Esophagus squamous epithelium (tissue), 5 donors: ENCODE measurements around the gene ASB7. TPM values are rescaled to one million over a fixed set of nuclear protein-coding genes. Genes with fewer than 3 reads are reported as not detected.

Source experiments
- DNase-seq: peaks from one replicate; lab custom pipeline; 2025; lab: John Stamatoyannopoulos, UW
- H3K27ac ChIP-seq, 4 donors: fragments of 200-600 bp; sonication (generic); one replicate each; pipeline ENCODE4 v1.5.1; 2016 to 2019; ENCODE audit warnings: mild to moderate bottlenecking in 1 of 4
- H3K27me3 ChIP-seq, 4 donors: fragments of 200-600 bp; sonication (generic); 1 replicate in 3 of 4; 2 replicates in 1 of 4; pipeline versions ENCODE4 v1.5.1 to v1.6.0; 2017 to 2021; ENCODE audit warnings: antibody characterized with exemption in 1 of 4
- H3K36me3 ChIP-seq, 3 donors: fragments of 200-600 bp; sonication (generic); one replicate each; pipeline ENCODE4 v1.5.1; 2016 to 2019
- H3K4me1 ChIP-seq, 3 donors: fragments of 200-600 bp; sonication (generic); one replicate each; pipeline ENCODE4 v1.5.1; 2017 to 2019
- H3K4me3 ChIP-seq, 4 donors: fragments of 200-600 bp; sonication (generic); 1 replicate in 3 of 4; 2 replicates in 1 of 4; pipeline ENCODE4 v1.5.1; 2016 to 2019; ENCODE audit warnings: mild to moderate bottlenecking in 2 of 4, moderate library complexity in 1 of 4
- H3K9me3 ChIP-seq, 3 donors: fragments of 200-600 bp; sonication (generic); one replicate each; pipeline ENCODE4 v1.5.1; 2016 to 2019
- POLR2A ChIP-seq, 4 donors: fragments of 450-650 bp; IDR thresholded peaks; one replicate each; pipeline ENCODE4 v1.6.1; 2017; ENCODE audit warnings: antibody characterized with exemption in 4 of 4, mild to moderate bottlenecking in 4 of 4, moderate library complexity in 3 of 4
- WGBS, 2 donors: methylation state at CpG; one replicate each; pipeline ENCODE4 v1.1.5; 2018; 5-methylcytosine and 5-hydroxymethylcytosine counted together
- intact Hi-C: fragments of 100-400 bp; cut with DNase I; formaldehyde crosslinking; loops from one replicate; pipeline ENCODE4 v1.15.0; 2022
- total RNA-seq, 4 donors: library from RNA; depleted of rRNA; stranded (reverse); fragments of >200 nt; gene quantifications; one replicate each; pipeline ENCODE4 v1.1.0, GENCODE V29; 2016
- TF ChIP-seq, protein P1 (sequence below), 6 experiments: fragments of 450-650 bp in 4 of 6; fragments of 200-600 bp in 2 of 6; sonication (generic) in 2 of 6; IDR thresholded peaks; one replicate each; pipeline ENCODE4 v1.5.1; 2016 to 2019; ENCODE audit warnings: antibody characterized with exemption in 6 of 6, mild to moderate bottlenecking in 4 of 6, moderate library complexity in 4 of 6
- donor health status: DM: yes; HTN: yes; CAD: no.

The ASB7 gene
- total RNA-seq, 4 donors from 2014 or later = 9.7 to 12.3 (median 12.0) TPM

DNA sequence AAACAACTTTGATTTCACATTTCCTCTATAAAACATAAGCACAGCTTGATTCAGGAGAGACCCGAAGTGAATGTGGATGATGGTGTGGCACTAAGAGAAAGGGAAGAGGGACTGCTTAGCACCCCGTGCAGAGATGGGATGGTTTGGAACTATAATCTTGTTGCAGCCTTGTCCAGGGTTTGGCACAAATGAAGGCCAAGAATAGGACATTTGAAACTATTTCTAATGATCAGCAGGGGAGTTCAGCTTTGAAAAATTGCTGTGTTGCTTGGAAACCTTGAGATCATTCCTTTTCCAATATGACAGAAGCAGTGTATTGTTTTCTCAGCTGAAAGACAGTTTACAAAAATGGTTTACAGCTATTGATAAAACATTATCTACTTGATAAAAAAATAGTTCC lies 49.7 kb downstream of the ASB7 start:
- Histone ChIP-seq H3K4me3 (no peak overlapping the region), H3K9me3 (no peaks in the 10 kb centered on the region), H3K36me3 (peaks cover 0 to 31% (median 0%) of the 10 kb centered on the region in 3 donors), H3K27ac (no peak overlapping the region), H3K4me1 (no peaks in the 10 kb centered on the region), H3K27me3 (no peaks in the 10 kb centered on the region)
- TF ChIP-seq, protein P1, sequence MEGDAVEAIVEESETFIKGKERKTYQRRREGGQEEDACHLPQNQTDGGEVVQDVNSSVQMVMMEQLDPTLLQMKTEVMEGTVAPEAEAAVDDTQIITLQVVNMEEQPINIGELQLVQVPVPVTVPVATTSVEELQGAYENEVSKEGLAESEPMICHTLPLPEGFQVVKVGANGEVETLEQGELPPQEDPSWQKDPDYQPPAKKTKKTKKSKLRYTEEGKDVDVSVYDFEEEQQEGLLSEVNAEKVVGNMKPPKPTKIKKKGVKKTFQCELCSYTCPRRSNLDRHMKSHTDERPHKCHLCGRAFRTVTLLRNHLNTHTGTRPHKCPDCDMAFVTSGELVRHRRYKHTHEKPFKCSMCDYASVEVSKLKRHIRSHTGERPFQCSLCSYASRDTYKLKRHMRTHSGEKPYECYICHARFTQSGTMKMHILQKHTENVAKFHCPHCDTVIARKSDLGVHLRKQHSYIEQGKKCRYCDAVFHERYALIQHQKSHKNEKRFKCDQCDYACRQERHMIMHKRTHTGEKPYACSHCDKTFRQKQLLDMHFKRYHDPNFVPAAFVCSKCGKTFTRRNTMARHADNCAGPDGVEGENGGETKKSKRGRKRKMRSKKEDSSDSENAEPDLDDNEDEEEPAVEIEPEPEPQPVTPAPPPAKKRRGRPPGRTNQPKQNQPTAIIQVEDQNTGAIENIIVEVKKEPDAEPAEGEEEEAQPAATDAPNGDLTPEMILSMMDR (IDR thresholded peaks at IDR 0.05) = no peak
- TF ChIP-seq POLR2A (IDR thresholded peaks at IDR 0.05) = no peak
- WGBS, 2 donors = 78 to 81% methylated on average over 2 of the region's 2 CpGs
- no peak for DNase-seq
- intact Hi-C loops = no loop called here

DNA sequence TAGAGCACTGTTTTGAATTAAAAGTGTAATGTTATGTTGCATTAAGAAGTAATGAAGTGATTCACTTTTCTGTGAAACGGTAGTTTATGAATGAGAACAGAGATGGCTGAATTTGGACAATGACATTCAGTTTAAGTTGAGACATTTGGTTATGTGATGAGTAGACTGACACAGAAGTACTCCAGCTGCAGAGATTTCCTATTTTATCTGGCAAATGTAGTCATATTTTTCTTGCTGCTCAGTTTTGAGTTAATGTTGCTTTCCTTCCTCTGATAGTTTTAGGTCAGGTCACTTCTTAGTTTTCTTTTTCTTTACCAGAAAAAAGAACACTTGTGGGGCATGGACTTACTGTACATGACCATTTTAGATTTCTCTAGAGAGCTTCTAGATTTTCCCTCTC lies 51.2 kb downstream of the ASB7 start:
- DNase-seq = no peak
- TF ChIP-seq POLR2A (IDR thresholded peaks at IDR 0.05) = no peak
- TF ChIP-seq, protein P1 (IDR thresholded peaks at IDR 0.05) = no peak

DNA sequence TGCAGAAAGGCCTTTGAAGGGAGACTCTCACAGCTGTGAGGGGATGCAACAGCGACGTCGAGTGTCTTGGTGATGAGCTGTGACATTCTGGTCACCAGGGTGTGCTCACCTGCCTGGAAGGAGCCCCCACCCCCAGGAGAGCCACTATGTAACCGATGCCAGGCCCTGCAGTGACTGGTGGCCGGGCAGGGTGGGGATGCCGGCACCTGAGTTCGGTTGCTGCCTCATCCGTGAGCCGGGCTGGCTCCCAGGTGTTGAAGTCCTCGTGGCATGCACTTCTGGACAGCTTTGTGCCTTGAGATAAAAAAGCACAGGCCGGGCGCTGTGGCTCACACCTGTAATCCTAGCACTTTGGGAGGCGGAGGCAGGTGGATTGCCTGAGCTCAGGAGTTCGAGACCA lies 56.5 kb downstream of the ASB7 start:
- no peak for TF ChIP-seq POLR2A (IDR thresholded peaks at IDR 0.05)
- TF ChIP-seq, protein P1 (IDR thresholded peaks at IDR 0.05) = no peak
- Histone ChIP-seq H3K4me1 (no peaks in the 10 kb centered on the region), H3K9me3 (no peaks in the 10 kb centered on the region), H3K4me3 (no peak overlapping the region), H3K36me3 (no peaks in the 10 kb centered on the region), H3K27me3 (no peaks in the 10 kb centered on the region), H3K27ac (no peak overlapping the region)
- DNase-seq = no peak
- WGBS, 2 donors = 80 to 100% methylated on average over 1 of the region's 14 CpGs
- intact Hi-C loops = no loop called here

More for the DNA sequence above, 51.2 kb downstream of the ASB7 start:
- Histone ChIP-seq H3K4me3 (no peak overlapping the region), H3K4me1 (no peaks in the 10 kb centered on the region), H3K27me3 (no peaks in the 10 kb centered on the region), H3K36me3 (peaks cover 0 to 25% (median 0%) of the 10 kb centered on the region in 3 donors), H3K27ac (no peak overlapping the region), H3K9me3 (no peaks in the 10 kb centered on the region)
- 65 to 78% methylated on average over 1 of the region's 1 CpG for WGBS, 2 donors
- intact Hi-C loops = no loop called here

DNA sequence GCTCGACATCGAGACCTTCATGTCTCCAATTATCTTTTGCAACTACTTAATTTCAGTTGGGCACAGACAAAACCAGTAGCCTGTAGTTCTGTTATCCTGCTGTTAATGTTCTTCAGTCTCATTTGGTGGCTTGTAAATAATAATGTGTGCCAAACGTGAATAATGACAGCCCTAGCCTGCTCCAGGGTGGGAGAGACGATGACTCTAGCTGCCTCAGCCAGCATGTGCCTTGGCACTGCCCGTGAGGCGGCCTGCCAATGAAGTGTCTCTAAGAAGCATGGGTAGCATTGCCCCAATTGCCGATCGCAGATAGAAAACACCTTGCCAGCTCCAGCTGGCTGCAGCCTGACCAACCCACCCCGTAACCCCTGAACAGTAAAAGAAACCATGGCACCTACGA lies 58.8 kb downstream of the ASB7 start:
- no peak overlapping the region for H3K4me3 ChIP-seq
- no peaks in the 10 kb centered on the region for H3K9me3 ChIP-seq
- TF ChIP-seq, protein P1 (IDR thresholded peaks at IDR 0.05) = no peak
- no peak for TF ChIP-seq POLR2A (IDR thresholded peaks at IDR 0.05)
- peaks cover 0 to 3% (median 0%) of the 10 kb centered on the region in 3 donors for H3K4me1 ChIP-seq
- H3K27ac ChIP-seq = no peak overlapping the region
- no peak for DNase-seq
- intact Hi-C loops = no loop called here
- H3K27me3 ChIP-seq = peaks cover 0 to 6% (median 0%) of the 10 kb centered on the region in 4 donors
- no peaks in the 10 kb centered on the region for H3K36me3 ChIP-seq
- 66% methylated on average over 4 to 5 of the region's 10 CpGs for WGBS, 2 donors

DNA sequence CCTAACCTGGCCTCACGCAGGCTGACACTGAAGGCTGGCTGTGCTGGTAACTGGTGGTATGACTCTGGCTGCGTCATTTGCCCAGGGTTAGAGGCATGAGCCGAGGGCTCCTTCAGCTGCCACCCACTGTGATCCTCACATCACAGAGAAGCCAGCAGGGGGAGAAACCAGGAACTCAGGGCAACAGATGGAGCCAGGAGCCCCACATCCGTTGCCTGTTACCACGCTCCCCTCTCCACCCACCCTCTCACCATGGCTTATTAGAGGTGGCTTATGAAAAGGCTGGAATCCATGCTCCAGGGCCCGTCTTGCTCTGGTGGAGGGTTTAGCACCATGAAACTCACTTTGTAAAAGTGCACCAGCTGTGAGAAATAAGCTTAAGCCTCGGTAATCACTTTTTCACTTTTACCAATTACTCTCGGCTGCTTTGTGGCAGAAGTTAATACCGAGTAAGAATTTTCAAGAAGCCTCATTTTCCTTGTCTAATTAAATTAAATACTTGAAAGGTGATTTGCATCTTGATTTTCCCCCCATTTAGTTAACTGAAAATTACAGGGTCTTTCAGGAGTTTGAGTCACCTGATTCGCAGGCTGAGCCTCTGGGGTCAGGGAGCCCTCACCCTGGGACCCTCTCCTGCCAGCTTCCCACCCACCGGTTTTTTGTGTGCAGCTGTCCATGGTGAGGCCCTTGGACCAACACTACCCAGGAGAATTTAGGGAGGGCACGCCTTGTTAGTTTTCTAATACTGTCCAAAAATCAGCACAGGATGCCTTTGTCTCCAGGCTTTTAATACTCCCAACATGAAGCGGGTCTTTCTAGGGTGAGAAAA lies 60.9 kb downstream of the ASB7 start:
- TF ChIP-seq, protein P1 (IDR thresholded peaks at IDR 0.05) = peak in 3 of 6 experiments; percentile 9 to 27 (median 9)
- no peak for TF ChIP-seq POLR2A (IDR thresholded peaks at IDR 0.05)
- intact Hi-C loops = no loop called here
- DNase-seq = no peak

More for the DNA sequence above, 60.9 kb downstream of the ASB7 start:
- Histone ChIP-seq H3K4me3 (no peak overlapping the region), H3K9me3 (no peaks in the 10 kb centered on the region), H3K36me3 (no peaks in the 10 kb centered on the region), H3K27ac (no peak overlapping the region), H3K4me1 (peaks cover 0 to 3% (median 0%) of the 10 kb centered on the region in 3 donors), H3K27me3 (peaks cover 0 to 6% (median 0%) of the 10 kb centered on the region in 4 donors)
- WGBS, 2 donors = 65% methylated on average over 10 to 13 of the region's 13 CpGs
